Panc1 (cell line): ENCODE results near the gene PXDN. TPM values are rescaled to one million over a fixed set of nuclear protein-coding genes. Genes with fewer than 3 reads are reported as not detected.

Experiments used
- ATAC-seq: fragments of 200-7000 bp; cut with Tn5 transposase; 2 replicates; pipeline ENCODE4 v1.9.1; 2020; ENCODE audit warnings: mild to moderate bottlenecking, moderate library complexity
- BruUV-seq: library from RNA; stranded (reverse); fragments of 400-500 nt; replicated peaks from 2 replicates; lab custom pipeline; 2021; lab: Mats Ljungman, UMichigan
- CTCF ChIA-PET: fragments of 300-600 bp; sonication (Branson Sonifier 250); formaldehyde crosslinking; loops from one replicate; lab custom pipeline; 2022; ENCODE audit warnings: antibody characterized with exemption; lab: Charles Lee
- POLR2A ChIA-PET: fragments of 300-600 bp; sonication (Branson Sonifier 250); formaldehyde crosslinking; loops from one replicate; lab custom pipeline; 2022; ENCODE audit warnings: antibody characterized with exemption; lab: Charles Lee
- DNase-seq: peaks from one replicate; pipeline ENCODE4 v3.0.0-alpha.2; 2010; ENCODE audit warnings: low read depth, low spot score
- H3K27ac ChIP-seq: 2 replicates; pipeline ENCODE4 v1.5.1; 2011; ENCODE audit warnings: mild to moderate bottlenecking, low read length, inconsistent platforms
- H3K27me3 ChIP-seq: fragments of 200-500 bp; sonication (Bioruptor generic); 2 replicates; pipeline ENCODE4 v1.6.0; 2014; ENCODE audit warnings: low read length, inconsistent platforms; ENCODE audit not compliant: control insufficient read depth, insufficient read depth
- H3K36me3 ChIP-seq: fragments of 200-500 bp; sonication (Bioruptor generic); 2 replicates; pipeline ENCODE4 v1.5.1; 2014; ENCODE audit warnings: inconsistent platforms, mild to moderate bottlenecking, low read length, moderate library complexity; ENCODE audit not compliant: control insufficient read depth, insufficient read depth
- H3K4me1 ChIP-seq: 2 replicates; pipeline ENCODE4 v1.5.1; 2011; ENCODE audit warnings: inconsistent platforms, mild to moderate bottlenecking, low read length, moderate library complexity; ENCODE audit not compliant: control insufficient read depth, insufficient read depth
- H3K4me3 ChIP-seq, 2 experiments: 2 replicates each; pipeline ENCODE4 v1.5.1; 2011 to 2012; ENCODE audit warnings: low read depth in 2 of 2, low read length in 2 of 2, mild to moderate bottlenecking in 2 of 2, inconsistent platforms in 1 of 2, moderate library complexity in 1 of 2
- H3K9me3 ChIP-seq: fragments of 200-500 bp; sonication (Bioruptor generic); 2 replicates; pipeline ENCODE4 v1.5.1; 2014; ENCODE audit warnings: low read depth, mild to moderate bottlenecking, inconsistent platforms, low read length, moderate library complexity; ENCODE audit not compliant: control insufficient read depth, insufficient read depth
- CTCF ChIP-seq: fragments of 450-650 bp; IDR thresholded peaks from 2 replicates; pipeline ENCODE4 v1.5.1; 2017; ENCODE audit warnings: mild to moderate bottlenecking
- POLR2AphosphoS5 ChIP-seq: IDR thresholded peaks from 2 replicates; pipeline ENCODE4 v1.6.1; 2012; ENCODE audit warnings: mild to moderate bottlenecking, low read depth, low read length, moderate library complexity
- REST ChIP-seq, 2 experiments: IDR thresholded peaks; 2 replicates each; pipeline ENCODE4 v1.6.1; 2011 to 2012; ENCODE audit warnings: low read depth in 2 of 2, control low read depth in 1 of 2, low read length in 1 of 2, mild to moderate bottlenecking in 1 of 2, moderate library complexity in 1 of 2; ENCODE audit not compliant: insufficient read depth in 1 of 2
- SIN3A ChIP-seq: IDR thresholded peaks from 2 replicates; pipeline ENCODE4 v1.6.1; 2012; ENCODE audit warnings: low read depth, mild to moderate bottlenecking, low read length, moderate library complexity, borderline replicate concordance; ENCODE audit not compliant: insufficient read depth
- TCF7L2 ChIP-seq: IDR thresholded peaks from 2 replicates; pipeline ENCODE4 v1.6.1; 2011; ENCODE audit warnings: mild to moderate bottlenecking, low read depth, low read length, inconsistent platforms
- in situ Hi-C: cut with HindIII; loops from 2 replicates; pipeline ENCODE4 v1.10.0; 2016; ENCODE audit warnings: low sequenced_read_pairs, low pct_unique_long_range_greater_than_20kb
- intact Hi-C: fragments of 100-400 bp; cut with micrococcal nuclease; formaldehyde crosslinking; loops from one replicate; pipeline ENCODE4 v1.10.0; 2022; ENCODE audit not compliant: unreplicated experiment
- total RNA-seq: library from RNA; stranded (reverse); gene quantifications from one replicate; pipeline ENCODE4 v1.2.1, GENCODE V29; 2021; ENCODE audit not compliant: unreplicated experiment

PXDN gene
- total RNA-seq, 1 experiment from 2014 or later = 2.5 TPM

- DNase-seq (no peak), ATAC-seq (no peak)
- intact Hi-C loops = no loop called here
- no peaks in the 10 kb centered on the region for H3K36me3 ChIP-seq
- no peak for TF ChIP-seq CTCF
- no peak for TF ChIP-seq POLR2AphosphoS5
- TF ChIP-seq SIN3A = no peak
- TF ChIP-seq TCF7L2 = no peak
- TF ChIP-seq REST (IDR thresholded peaks at IDR 0.05; ENCODE audit: insufficient read depth in 1 of 2, low read depth in 2 of 2, low read length in 1 of 2) = no peak
- H3K9me3 ChIP-seq = no peaks in the 10 kb centered on the region
- POLR2A ChIA-PET = no interaction called here
- H3K4me1 ChIP-seq = peaks cover 54% of the 10 kb centered on the region
- H3K4me3 ChIP-seq = no peak overlapping the region
- CTCF ChIA-PET = interaction anchor here (1.4 kb wide), 1 partner anchor 172 kb away, joined by 5 read pairs; no protein-coding TSS in a partner anchor
- in situ Hi-C loops = no loop called here
- H3K27ac ChIP-seq = peak overlapping the region; percentile 92
- BruUV-seq = no TSS peak
- H3K27me3 ChIP-seq = no peaks in the 10 kb centered on the region
Observed at GRCh38 chr2:1598041-1598710, 146.1 kb downstream of the PXDN start.

- peaks cover 53% of the 10 kb centered on the region for H3K4me1 ChIP-seq
- H3K27ac ChIP-seq = peak overlapping the region; percentile 94
- DNase-seq = no peak
- no peaks in the 10 kb centered on the region for H3K9me3 ChIP-seq
- no TSS peak for BruUV-seq
- in situ Hi-C loops = no loop called here
- no peaks in the 10 kb centered on the region for H3K27me3 ChIP-seq
- ChIA-PET POLR2A (no interaction called here), CTCF (interaction anchor here (0.8 kb wide), 1 partner anchor 44 kb away, joined by 4 read pairs; no protein-coding TSS in a partner anchor)
- intact Hi-C loops = no loop called here
- TF ChIP-seq TCF7L2 = no peak
- TF ChIP-seq REST (IDR thresholded peaks at IDR 0.05; ENCODE audit: insufficient read depth in 1 of 2, low read depth in 2 of 2, low read length in 1 of 2) = no peak
- TF ChIP-seq CTCF = no peak
- TF ChIP-seq POLR2AphosphoS5 = no peak
- no peak for TF ChIP-seq SIN3A
- no peak overlapping the region for H3K4me3 ChIP-seq
- no peak for ATAC-seq
- H3K36me3 ChIP-seq = no peaks in the 10 kb centered on the region
Observed at GRCh38 chr2:1595274-1595673, 149.0 kb downstream of the PXDN start.
